SK-N-SH (cell line): ENCODE data around the gene TCF19. TPM values are rescaled to one million over a fixed set of nuclear protein-coding genes. Genes with fewer than 3 reads are reported as not detected.

Source experiments
- CTCF ChIA-PET: fragments of 300-600, 350-600 bp; formaldehyde crosslinking; extraction: SDS; loops from one replicate; lab custom pipeline; 2021; lab: Yijun Ruan, JAX
- POLR2A ChIA-PET: fragments of 350-600 bp; sonication (Branson Sonifier 250); formaldehyde crosslinking; extraction: SDS; loops from one replicate; lab custom pipeline; 2020; ENCODE audit warnings: antibody characterized with exemption, inconsistent platforms; lab: Yijun Ruan, JAX
- DNase-seq: peaks from one replicate; pipeline ENCODE4 v3.0.0; 2012
- H2AFZ ChIP-seq: fragments of 200-600 bp; sonication (generic); 2 replicates; pipeline ENCODE4 v1.8.1; 2016; ENCODE audit warnings: antibody characterized with exemption, mild to moderate bottlenecking, low read depth
- H3F3A ChIP-seq: fragments of 200-600 bp; sonication (generic); replicated peaks from 2 replicates; pipeline ENCODE3; 2016; ENCODE audit warnings: antibody characterized with exemption, mild to moderate bottlenecking; ENCODE audit not compliant: insufficient read depth
- H3K27ac ChIP-seq, 2 experiments: fragments of 200-500 bp in 1 of 2; fragments of 200-600 bp in 1 of 2; sonication (Bioruptor generic) in 1 of 2; sonication (generic), shearing (Covaris generic) in 1 of 2; 2 replicates each; pipeline versions ENCODE4 v1.5.1 to v1.6.1; 2014 to 2016; ENCODE audit warnings: low read depth in 2 of 2, inconsistent platforms in 1 of 2, low read length in 1 of 2, mild to moderate bottlenecking in 1 of 2, mixed read lengths in 1 of 2
- H3K27me3 ChIP-seq: fragments of 200-600 bp; sonication (generic), shearing (Covaris generic); 2 replicates; pipeline ENCODE4 v1.6.1; 2016; ENCODE audit warnings: mixed run types; ENCODE audit not compliant: insufficient read depth
- H3K36me3 ChIP-seq, 2 experiments: fragments of 200-500 bp in 1 of 2; fragments of 200-600 bp in 1 of 2; sonication (Bioruptor generic) in 1 of 2; sonication (generic) in 1 of 2; replicated peaks in 1 of 2; 2 replicates each; pipeline versions ENCODE3 to v1.5.1; 2014 to 2016; ENCODE audit warnings: low read length in 1 of 2, mild to moderate bottlenecking in 1 of 2; ENCODE audit not compliant: insufficient read depth in 2 of 2, control insufficient read depth in 1 of 2
- H3K4me1 ChIP-seq, 2 experiments: fragments of 200-500 bp in 1 of 2; fragments of 200-600 bp in 1 of 2; sonication (Bioruptor generic) in 1 of 2; sonication (generic), shearing (Covaris generic) in 1 of 2; 2 replicates each; pipeline versions ENCODE4 v1.5.1 to v1.6.1; 2014 to 2016; ENCODE audit warnings: low read depth in 1 of 2, low read length in 1 of 2, mixed run types in 1 of 2; ENCODE audit not compliant: insufficient read depth in 2 of 2, control insufficient read depth in 1 of 2
- H3K4me2 ChIP-seq: fragments of 200-600 bp; sonication (generic), shearing (Covaris generic); 2 replicates; pipeline ENCODE4 v1.6.1; 2017; ENCODE audit warnings: mixed run types
- H3K4me3 ChIP-seq, 2 experiments: fragments of 200-500 bp in 1 of 2; fragments of 200-600 bp in 1 of 2; sonication (Bioruptor generic) in 1 of 2; sonication (generic), shearing (Covaris generic) in 1 of 2; 2 replicates each; pipeline versions ENCODE4 v1.5.1 to v1.8.1; 2014 to 2016; ENCODE audit warnings: low read depth in 2 of 2, inconsistent platforms in 1 of 2, low read length in 1 of 2, mild to moderate bottlenecking in 1 of 2, mixed read lengths in 1 of 2, moderate library complexity in 1 of 2
- H3K79me2 ChIP-seq: fragments of 200-600 bp; sonication (generic); 2 replicates; pipeline ENCODE4 v1.8.1; 2017; ENCODE audit warnings: mild to moderate bottlenecking; ENCODE audit not compliant: insufficient read depth
- H3K9ac ChIP-seq: fragments of 200-600 bp; sonication (generic); 2 replicates; pipeline ENCODE4 v1.6.1; 2017; ENCODE audit warnings: mixed run types
- H3K9me2 ChIP-seq: fragments of 200-600 bp; sonication (generic); 2 replicates; pipeline ENCODE4 v1.6.1; 2017; ENCODE audit warnings: mixed run types
- H3K9me3 ChIP-seq: fragments of 200-600 bp; sonication (generic); 2 replicates; pipeline ENCODE4 v1.6.1; 2017; ENCODE audit warnings: mixed run types, mild to moderate bottlenecking, moderate library complexity
- H4K20me1 ChIP-seq: fragments of 200-600 bp; sonication (generic); 2 replicates; pipeline ENCODE4 v1.6.1; 2017; ENCODE audit warnings: mild to moderate bottlenecking, mixed run types; ENCODE audit not compliant: insufficient read depth
- CHD2 ChIP-seq: fragments of 150-350 bp; IDR thresholded peaks from 2 replicates; pipeline ENCODE4 v1.6.1; 2018; ENCODE audit warnings: low read length; ENCODE audit not compliant: partially characterized antibody
- EP300 ChIP-seq, 2 experiments: IDR thresholded peaks; 2 replicates each; pipeline versions ENCODE4 v1.4.0 to v1.6.1; 2012; ENCODE audit warnings: borderline replicate concordance in 1 of 2, low read depth in 1 of 2, low read length in 1 of 2
- FOXM1 ChIP-seq: IDR thresholded peaks from 2 replicates; pipeline ENCODE4 v1.4.0; 2012; ENCODE audit warnings: low read depth, mild to moderate bottlenecking
- GABPA ChIP-seq: IDR thresholded peaks from 2 replicates; pipeline ENCODE4 v1.4.0; 2012; ENCODE audit warnings: low read depth, mild to moderate bottlenecking
- IRF3 ChIP-seq: fragments of 150-350 bp; IDR thresholded peaks from 2 replicates; pipeline ENCODE4 v1.6.1; 2016; ENCODE audit warnings: mild to moderate bottlenecking, low read depth, low read length
- JUND ChIP-seq: IDR thresholded peaks from 2 replicates; pipeline ENCODE4 v1.4.0; 2012
- MAX ChIP-seq: IDR thresholded peaks from 2 replicates; pipeline ENCODE4 v1.4.0; 2012; ENCODE audit warnings: low read depth
- MXI1 ChIP-seq: IDR thresholded peaks from 2 replicates; pipeline ENCODE4 v1.6.1; 2012; ENCODE audit warnings: mild to moderate bottlenecking, low read depth, low read length, improper control_type of control experiment
- NFIC ChIP-seq: IDR thresholded peaks from 2 replicates; pipeline ENCODE4 v1.4.0; 2012; ENCODE audit warnings: borderline replicate concordance
- NRF1 ChIP-seq: IDR thresholded peaks from 2 replicates; pipeline ENCODE4 v1.6.1; 2012; ENCODE audit warnings: low read depth, mild to moderate bottlenecking, low read length
- POLR2AphosphoS5 ChIP-seq: IDR thresholded peaks from 2 replicates; pipeline ENCODE4 v1.6.1; 2012; ENCODE audit warnings: low read depth, low read length
- REST ChIP-seq: IDR thresholded peaks from 2 replicates; pipeline ENCODE4 v1.6.1; 2012; ENCODE audit warnings: mild to moderate bottlenecking, low read depth, low read length, moderate library complexity
- RFX5 ChIP-seq: IDR thresholded peaks from 2 replicates; pipeline ENCODE4 v1.6.1; 2012; ENCODE audit warnings: mild to moderate bottlenecking, improper control_type of control experiment, low read length
- SIN3A ChIP-seq: IDR thresholded peaks from 2 replicates; pipeline ENCODE4 v1.6.1; 2012; ENCODE audit warnings: low read depth, mild to moderate bottlenecking, low read length, moderate library complexity, borderline replicate concordance
- TAF1 ChIP-seq: IDR thresholded peaks from 2 replicates; pipeline ENCODE4 v1.6.1; 2012; ENCODE audit warnings: low read depth, mild to moderate bottlenecking, low read length, moderate library complexity, borderline replicate concordance
- TEAD4 ChIP-seq: IDR thresholded peaks from 2 replicates; pipeline ENCODE4 v1.4.0; 2012; ENCODE audit warnings: mild to moderate bottlenecking, borderline replicate concordance; ENCODE audit not compliant: insufficient read depth
- WGBS: methylation state at CpG from one replicate; pipeline ENCODE4 v1.1.6; 2017; ENCODE audit warnings: low lambda C conversion rate; 5-methylcytosine and 5-hydroxymethylcytosine counted together
- polyA plus RNA-seq, 3 experiments: library from polyadenylated mRNA; depleted of rRNA; stranded (reverse); fragments of >200 nt; gene quantifications; 2 replicates each; pipeline ENCODE4 v1.2.3, GENCODE V29; 2012
- TF ChIP-seq, protein P1 (sequence below): IDR thresholded peaks from 2 replicates; pipeline ENCODE4; 2012

Gene TCF19
- polyA plus RNA-seq (2012; rRNA removed) = 7.0 and 9.3 TPM in 2 replicates
- 4.5 and 6.7 TPM in 2 replicates for polyA plus RNA-seq (2012; cell fraction: cytosol; rRNA removed)
- polyA plus RNA-seq (2012; cell fraction: nucleus; rRNA removed) = 14.9 and 15.7 TPM in 2 replicates

DNA sequence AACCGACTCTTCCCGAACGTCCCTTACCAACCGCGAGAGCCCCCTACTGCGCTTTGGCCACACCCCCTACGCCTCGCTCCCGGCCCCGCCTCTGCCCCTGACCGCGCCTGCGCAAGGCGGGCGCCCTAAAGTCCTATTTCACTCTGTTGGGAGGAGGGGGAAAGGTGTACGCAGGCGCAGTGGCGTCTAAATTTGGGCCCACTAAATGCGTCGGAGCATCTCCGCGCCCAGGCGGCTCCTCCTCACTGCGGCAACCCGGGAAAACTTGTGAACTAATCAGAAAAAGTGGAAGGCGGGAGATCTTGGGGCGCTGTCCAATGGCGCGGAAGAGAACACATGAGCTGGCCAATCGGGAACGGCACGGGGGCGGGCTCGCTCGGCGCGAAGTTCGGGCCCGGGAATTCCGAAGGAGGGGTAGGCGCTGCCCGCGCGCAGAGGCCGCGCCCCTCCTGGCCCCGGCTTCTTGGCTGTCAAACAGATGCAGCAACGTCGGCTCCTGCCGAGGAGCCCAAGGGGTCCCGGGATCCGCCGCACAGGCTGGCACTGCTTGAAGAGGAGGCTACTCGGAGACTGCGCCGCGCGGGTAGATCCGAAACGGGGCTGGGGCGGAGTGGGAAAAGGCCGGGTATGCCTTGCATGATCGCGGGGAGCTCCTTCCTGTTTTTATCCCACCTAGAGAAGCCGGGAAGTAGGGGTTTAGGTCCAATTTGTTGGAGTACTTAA, at the start of gene TCF19:
Gene TCF19 (plus strand): TSS at position 450 of the 723 bp plus-strand sequence. CDS start 881 bp downstream, outside the sequence.
- no peaks in the 10 kb centered on the region for H3K9me2 ChIP-seq
- peak within 1 kb of the TSS; percentile 83 to 93 for H3K4me3 ChIP-seq
- peak within 1 kb of the TSS; percentile 28 to 44; a peak in 2 of 4 replicates for H3K27ac ChIP-seq
- no peaks in the 10 kb centered on the region for H4K20me1 ChIP-seq
- H3K9me3 ChIP-seq = no peaks in the 10 kb centered on the region
- 2% methylated on average over 33 of the region's 65 CpGs for WGBS
- peaks cover 0 to 2% of the 10 kb centered on the region in 2 experiments for H3K36me3 ChIP-seq
- no peaks in the 10 kb centered on the region for H3F3A ChIP-seq
- peak within 1 kb of the TSS; percentile 90 for H2AFZ ChIP-seq
- H3K27me3 ChIP-seq = no peaks in the 10 kb centered on the region
- CTCF ChIA-PET = interaction anchor here (0.9 to 2.0 kb wide), 4 partner anchors 20 to 71 kb away, joined by 3 to 6 read pairs (median 4); partner anchors contain the start of gene PSORS1C2
- peak within 1 kb of the TSS; percentile 72 for H3K9ac ChIP-seq
- peak; percentile 82 for TF ChIP-seq RFX5
- TF ChIP-seq FOXM1 = peak; percentile 57; the same call in 1 of the 2 replicates
- peak; percentile 67; the same call in 1 of the 2 replicates for TF ChIP-seq POLR2AphosphoS5
- peak; percentile 95 for TF ChIP-seq NRF1
- TF ChIP-seq GABPA = no peak; the same call in 1 of the 2 replicates
- TF ChIP-seq JUND = no peak
- peak; percentile 95 for TF ChIP-seq CHD2
- TF ChIP-seq MAX = peak; percentile 67
- TF ChIP-seq TEAD4 = peak; percentile 23; the same call in 1 of the 2 replicates
- TF ChIP-seq TAF1 = peak; percentile 72
- no peak for TF ChIP-seq NFIC
- peak; percentile 90 for TF ChIP-seq IRF3
- peak; percentile 90 for TF ChIP-seq MXI1
- no peak for TF ChIP-seq REST
- TF ChIP-seq SIN3A = peak; percentile 97
- TF ChIP-seq, protein P1, sequence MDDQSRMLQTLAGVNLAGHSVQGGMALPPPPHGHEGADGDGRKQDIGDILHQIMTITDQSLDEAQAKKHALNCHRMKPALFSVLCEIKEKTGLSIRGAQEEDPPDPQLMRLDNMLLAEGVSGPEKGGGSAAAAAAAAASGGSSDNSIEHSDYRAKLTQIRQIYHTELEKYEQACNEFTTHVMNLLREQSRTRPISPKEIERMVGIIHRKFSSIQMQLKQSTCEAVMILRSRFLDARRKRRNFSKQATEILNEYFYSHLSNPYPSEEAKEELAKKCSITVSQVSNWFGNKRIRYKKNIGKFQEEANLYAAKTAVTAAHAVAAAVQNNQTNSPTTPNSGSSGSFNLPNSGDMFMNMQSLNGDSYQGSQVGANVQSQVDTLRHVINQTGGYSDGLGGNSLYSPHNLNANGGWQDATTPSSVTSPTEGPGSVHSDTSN = peak; percentile 9; the same call in 1 of the 2 replicates
- TF ChIP-seq EP300 (IDR thresholded peaks at IDR 0.05; ENCODE audit: borderline replicate concordance in 1 of 2, low read depth in 1 of 2, low read length in 1 of 2) = 0 out of 4 replicates have a peak, but pooled peaks of 1 of the 2 experiments have one; percentile 9
- POLR2A ChIA-PET = no interaction called here
- peaks cover 9% of the 10 kb centered on the region for H3K79me2 ChIP-seq
- H3K4me2 ChIP-seq = peak within 1 kb of the TSS; percentile 91
- H3K4me1 ChIP-seq = peaks cover 0 to 18% of the 10 kb centered on the region in 2 experiments; a peak in 1 of 4 replicates
- DNase-seq = peak; percentile 99
